ENCODE data around the gene MAML3.

MAML3 gene

GRCh38 chr4:140042634-140043033 lies 111.3 kb downstream of the MAML3 start:
- Histone ChIP-seq H3F3A (ENCODE audit: insufficient read depth, low read length) (no peaks in the 10 kb centered on the region), H3K4me2 (ENCODE audit: low read length) (no peak overlapping the region), H3K9me3 (ENCODE audit: low read length) (no peaks in the 10 kb centered on the region), H3K9me2 (ENCODE audit: low read depth, low read length) (no peaks in the 10 kb centered on the region), H3K79me2 (ENCODE audit: insufficient read depth, low read length) (no peaks in the 10 kb centered on the region), H2AFZ (ENCODE audit: low read length) (no peak overlapping the region), H3K27me3 (ENCODE audit: insufficient read depth, low read length) (no peaks in the 10 kb centered on the region), H4K20me1 (ENCODE audit: insufficient read depth, low read length) (no peaks in the 10 kb centered on the region), H3K4me3 (ENCODE audit: low read depth, low read length, poor library complexity, severe bottlenecking) (no peak overlapping the region), H3K9ac (ENCODE audit: low read length) (no peak overlapping the region), H3K36me3 (ENCODE audit: insufficient read depth, low read length) (no peaks in the 10 kb centered on the region), H3K4me1 (ENCODE audit: insufficient read depth, low read length, severe bottlenecking) (no peaks in the 10 kb centered on the region), H3K27ac (ENCODE audit: low read depth, low read length, poor library complexity, severe bottlenecking) (no peak overlapping the region)
- TF ChIP-seq EZH2 (IDR thresholded peaks at IDR 0.05; ENCODE audit: borderline replicate concordance, low read length) (no peak), CTCF (IDR thresholded peaks at IDR 0.05; ENCODE audit: low read length) (no peak)

- no peak overlapping the region for H3K4me3 ChIP-seq (ENCODE audit: low read depth, low read length, poor library complexity, severe bottlenecking)
- H3K79me2 ChIP-seq (ENCODE audit: insufficient read depth, low read length): no peaks in the 10 kb centered on the region
- no peaks in the 10 kb centered on the region for H3F3A ChIP-seq (ENCODE audit: insufficient read depth, low read length)
- no peaks in the 10 kb centered on the region for H3K36me3 ChIP-seq (ENCODE audit: insufficient read depth, low read length)
- H2AFZ ChIP-seq (ENCODE audit: low read length): no peak overlapping the region
- no peak overlapping the region for H3K27ac ChIP-seq (ENCODE audit: low read depth, low read length, poor library complexity, severe bottlenecking)
- H3K27me3 ChIP-seq (ENCODE audit: insufficient read depth, low read length): no peaks in the 10 kb centered on the region
- H3K9ac ChIP-seq (ENCODE audit: low read length): no peak overlapping the region
- TF ChIP-seq EZH2 (IDR thresholded peaks at IDR 0.05; ENCODE audit: borderline replicate concordance, low read length): no peak
- no peak for TF ChIP-seq CTCF (IDR thresholded peaks at IDR 0.05; ENCODE audit: low read length)
- H3K9me2 ChIP-seq (ENCODE audit: low read depth, low read length): no peaks in the 10 kb centered on the region
- no peak overlapping the region for H3K4me2 ChIP-seq (ENCODE audit: low read length)
- H4K20me1 ChIP-seq (ENCODE audit: insufficient read depth, low read length): no peaks in the 10 kb centered on the region
- no peaks in the 10 kb centered on the region for H3K9me3 ChIP-seq (ENCODE audit: low read length)
- no peaks in the 10 kb centered on the region for H3K4me1 ChIP-seq (ENCODE audit: insufficient read depth, low read length, severe bottlenecking)
Measured at GRCh38 chr4:140038031-140038533, 115.9 kb downstream of the MAML3 start.

GRCh38 chr4:140037353-140038030 lies 116.5 kb downstream of the MAML3 start:
- no peak overlapping the region for H3K4me2 ChIP-seq (ENCODE audit: low read length)
- no peaks in the 10 kb centered on the region for H3F3A ChIP-seq (ENCODE audit: insufficient read depth, low read length)
- no peak overlapping the region for H3K9ac ChIP-seq (ENCODE audit: low read length)
- H4K20me1 ChIP-seq (ENCODE audit: insufficient read depth, low read length): no peaks in the 10 kb centered on the region
- no peaks in the 10 kb centered on the region for H3K4me1 ChIP-seq (ENCODE audit: insufficient read depth, low read length, severe bottlenecking)
- H3K9me2 ChIP-seq (ENCODE audit: low read depth, low read length): no peaks in the 10 kb centered on the region
- H3K27me3 ChIP-seq (ENCODE audit: insufficient read depth, low read length): no peaks in the 10 kb centered on the region
- no peak for TF ChIP-seq EZH2 (IDR thresholded peaks at IDR 0.05; ENCODE audit: borderline replicate concordance, low read length)
- H3K36me3 ChIP-seq (ENCODE audit: insufficient read depth, low read length): no peaks in the 10 kb centered on the region
- H3K27ac ChIP-seq (ENCODE audit: low read depth, low read length, poor library complexity, severe bottlenecking): no peak overlapping the region
- no peaks in the 10 kb centered on the region for H3K79me2 ChIP-seq (ENCODE audit: insufficient read depth, low read length)
- no peak overlapping the region for H3K4me3 ChIP-seq (ENCODE audit: low read depth, low read length, poor library complexity, severe bottlenecking)
- no peaks in the 10 kb centered on the region for H3K9me3 ChIP-seq (ENCODE audit: low read length)
- no peak overlapping the region for H2AFZ ChIP-seq (ENCODE audit: low read length)

GRCh38 chr4:140031706-140032105 lies 122.3 kb downstream of the MAML3 start:
- no peaks in the 10 kb centered on the region for H3K36me3 ChIP-seq (ENCODE audit: insufficient read depth, low read length)
- no peaks in the 10 kb centered on the region for H3K9me3 ChIP-seq (ENCODE audit: low read length)
- no peak overlapping the region for H2AFZ ChIP-seq (ENCODE audit: low read length)
- H3K79me2 ChIP-seq (ENCODE audit: insufficient read depth, low read length): no peaks in the 10 kb centered on the region
- H3K27me3 ChIP-seq (ENCODE audit: insufficient read depth, low read length): no peaks in the 10 kb centered on the region
- TF ChIP-seq EZH2 (IDR thresholded peaks at IDR 0.05; ENCODE audit: borderline replicate concordance, low read length) (no peak), CTCF (IDR thresholded peaks at IDR 0.05; ENCODE audit: low read length) (no peak)
- H3K27ac ChIP-seq (ENCODE audit: low read depth, low read length, poor library complexity, severe bottlenecking): no peak overlapping the region
- no peak overlapping the region for H3K9ac ChIP-seq (ENCODE audit: low read length)
- no peaks in the 10 kb centered on the region for H3K4me1 ChIP-seq (ENCODE audit: insufficient read depth, low read length, severe bottlenecking)
- H3F3A ChIP-seq (ENCODE audit: insufficient read depth, low read length): no peaks in the 10 kb centered on the region
- H3K9me2 ChIP-seq (ENCODE audit: low read depth, low read length): no peaks in the 10 kb centered on the region
- H3K4me2 ChIP-seq (ENCODE audit: low read length): no peak overlapping the region
- H4K20me1 ChIP-seq (ENCODE audit: insufficient read depth, low read length): no peaks in the 10 kb centered on the region
- H3K4me3 ChIP-seq (ENCODE audit: low read depth, low read length, poor library complexity, severe bottlenecking): no peak overlapping the region
